Measurements from ENCODE around the gene NDUFS6.

DNA sequence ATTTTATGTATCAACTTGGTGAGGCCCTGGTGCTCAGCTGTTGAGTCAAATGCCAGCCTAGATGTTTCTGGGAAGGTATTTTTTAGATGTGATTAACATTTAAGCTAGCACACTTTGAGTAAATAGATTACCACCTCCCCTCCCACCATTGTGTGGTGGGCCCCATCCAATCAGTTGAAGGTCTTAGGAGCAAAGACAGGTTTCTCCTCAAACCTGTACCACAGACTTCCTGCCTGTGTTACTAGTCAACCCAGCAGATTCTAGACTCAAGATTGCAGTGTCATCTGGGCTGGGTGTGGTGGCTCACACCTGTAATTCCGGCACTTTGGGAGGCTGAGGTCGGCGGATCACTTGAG lies 35.3 kb upstream of the NDUFS6 start:
- TF ChIP-seq POLR2A (IDR thresholded peaks at IDR 0.05; ENCODE audit: low read depth, low read length) (no peak), SPI1 (IDR thresholded peaks at IDR 0.05; ENCODE audit: low read depth, low read length) (no peak), POLR2AphosphoS5 (IDR thresholded peaks at IDR 0.05; ENCODE audit: low read depth, low read length) (no peak)

All from GM12891 (cell line).